H9 (cell line): Measurements from ENCODE around the gene GSAP. TPM values are rescaled to one million over a fixed set of nuclear protein-coding genes. Genes with fewer than 3 reads are reported as not detected.

ENCODE experiments used
- DNase-seq: peaks from one replicate; pipeline ENCODE4 v3.0.0-alpha.2; 2017
- H2AFZ ChIP-seq: one replicate; pipeline ENCODE4 v1.6.1; 2013; ENCODE audit warnings: mild to moderate bottlenecking, low read length, control low read depth, moderate library complexity
- H2AK5ac ChIP-seq: 2 replicates; pipeline ENCODE4 v1.6.1; 2013; ENCODE audit warnings: low read length, control low read depth, mixed read lengths; ENCODE audit not compliant: insufficient read length
- H2BK120ac ChIP-seq: one replicate; pipeline ENCODE4 v1.6.1; 2013; ENCODE audit warnings: low read depth, mild to moderate bottlenecking, low read length, control low read depth, inconsistent platforms; ENCODE audit not compliant: poor library complexity, severe bottlenecking
- H2BK12ac ChIP-seq: 2 replicates; pipeline ENCODE4 v1.6.1; 2013; ENCODE audit warnings: low read length, control low read depth, mixed read lengths, low read depth; ENCODE audit not compliant: insufficient read length
- H2BK15ac ChIP-seq: 2 replicates; pipeline ENCODE4 v1.6.1; 2013; ENCODE audit warnings: low read depth, low read length, control low read depth
- H2BK20ac ChIP-seq: one replicate; pipeline ENCODE4 v1.6.1; 2013; ENCODE audit warnings: low read depth, mild to moderate bottlenecking, low read length, control low read depth, inconsistent platforms; ENCODE audit not compliant: poor library complexity, severe bottlenecking
- H2BK5ac ChIP-seq: 2 replicates; pipeline ENCODE4 v1.6.1; 2013; ENCODE audit warnings: low read length, control low read depth, mixed read lengths; ENCODE audit not compliant: insufficient read length
- H3K14ac ChIP-seq: 2 replicates; pipeline ENCODE4 v1.6.1; 2013; ENCODE audit warnings: low read length, control low read depth; ENCODE audit not compliant: insufficient read depth
- H3K18ac ChIP-seq: 2 replicates; pipeline ENCODE4 v1.6.1; 2013; ENCODE audit warnings: low read depth, mild to moderate bottlenecking, mixed read lengths, low read length, control low read depth; ENCODE audit not compliant: insufficient read length
- H3K23ac ChIP-seq: 2 replicates; pipeline ENCODE4 v1.6.1; 2013; ENCODE audit warnings: low read length, control low read depth, mixed read lengths, low read depth; ENCODE audit not compliant: insufficient read length
- H3K23me2 ChIP-seq: 2 replicates; pipeline ENCODE4 v1.6.1; 2013; ENCODE audit warnings: low read depth, mild to moderate bottlenecking, mixed read lengths, low read length, control low read depth; ENCODE audit not compliant: insufficient read length, poor library complexity, severe bottlenecking
- H3K27ac ChIP-seq: 2 replicates; pipeline ENCODE4 v1.5.1; 2013; ENCODE audit warnings: low read length, control low read depth, mixed read lengths, low read depth; ENCODE audit not compliant: insufficient read length
- H3K27me3 ChIP-seq: 2 replicates; pipeline ENCODE4 v1.6.1; 2013; ENCODE audit warnings: low read length, control low read depth, inconsistent platforms; ENCODE audit not compliant: insufficient read depth
- H3K4ac ChIP-seq: 2 replicates; pipeline ENCODE4 v1.6.1; 2013; ENCODE audit warnings: low read depth, mild to moderate bottlenecking, control low read depth, inconsistent platforms, low read length, moderate library complexity
- H3K4me1 ChIP-seq: 2 replicates; pipeline ENCODE4 v1.6.1; 2013; ENCODE audit warnings: low read length, control low read depth, inconsistent platforms; ENCODE audit not compliant: insufficient read depth
- H3K4me2 ChIP-seq: 2 replicates; pipeline ENCODE4 v1.6.1; 2013; ENCODE audit warnings: low read length, control low read depth, mixed read lengths; ENCODE audit not compliant: insufficient read length, insufficient read depth
- H3K56ac ChIP-seq: 2 replicates; pipeline ENCODE4 v1.6.1; 2013; ENCODE audit warnings: low read depth, mild to moderate bottlenecking, mixed read lengths, low read length, control low read depth; ENCODE audit not compliant: insufficient read length
- H3K79me1 ChIP-seq: 2 replicates; pipeline ENCODE4 v1.6.1; 2013; ENCODE audit warnings: low read depth, mild to moderate bottlenecking, moderate library complexity, low read length, control low read depth, inconsistent platforms; ENCODE audit not compliant: insufficient read depth, poor library complexity, severe bottlenecking
- H3K79me2 ChIP-seq: 2 replicates; pipeline ENCODE4 v1.6.1; 2013; ENCODE audit warnings: low read length, control low read depth, inconsistent platforms; ENCODE audit not compliant: insufficient read depth
- H3K9ac ChIP-seq: 2 replicates; pipeline ENCODE4 v1.6.1; 2013; ENCODE audit warnings: low read length, control low read depth, mixed read lengths; ENCODE audit not compliant: insufficient read length; ENCODE audit errors: extremely low read depth
- H3K9me3 ChIP-seq: one replicate; pipeline ENCODE4 v1.6.1; 2013; ENCODE audit warnings: low read depth, low read length, inconsistent platforms; ENCODE audit not compliant: control insufficient read depth
- H3T11ph ChIP-seq: one replicate; pipeline ENCODE4 v1.6.1; 2013; ENCODE audit warnings: mild to moderate bottlenecking, low read length, control low read depth, inconsistent platforms
- H4K20me1 ChIP-seq: one replicate; pipeline ENCODE4 v1.6.1; 2013; ENCODE audit not compliant: control insufficient read depth, insufficient read length, insufficient read depth
- H4K5ac ChIP-seq: 2 replicates; pipeline ENCODE4 v1.6.1; 2013; ENCODE audit warnings: low read depth, mild to moderate bottlenecking, mixed read lengths, low read length, control low read depth; ENCODE audit not compliant: insufficient read length
- H4K8ac ChIP-seq: replicated peaks from 2 replicates; pipeline ENCODE4 v1.6.1; 2013; ENCODE audit warnings: low read length, control low read depth, mixed read lengths, low read depth; ENCODE audit not compliant: insufficient read length
- H4K91ac ChIP-seq: 2 replicates; pipeline ENCODE4 v1.6.1; 2013; ENCODE audit warnings: low read depth, mild to moderate bottlenecking, moderate library complexity, mixed read lengths, low read length, control low read depth; ENCODE audit not compliant: insufficient read length
- H3K27ac Mint-ChIP-seq, 3 experiments: 2 replicates in 2 of 3; 3 replicates in 1 of 3; pipeline ENCODE4 v1.8.0; 2020 to 2021; ENCODE audit warnings: mixed read lengths in 3 of 3, mild to moderate bottlenecking in 1 of 3, moderate library complexity in 1 of 3
- H3K27me3 Mint-ChIP-seq: 2 replicates; pipeline ENCODE4 v1.8.0; 2021; ENCODE audit warnings: low read depth, mild to moderate bottlenecking, moderate library complexity, mixed read lengths
- H3K36me3 Mint-ChIP-seq, 3 experiments: 2 replicates in 2 of 3; 3 replicates in 1 of 3; pipeline ENCODE4 v1.8.0; 2020 to 2021; ENCODE audit warnings: low read depth in 3 of 3, mixed read lengths in 3 of 3; ENCODE audit not compliant: insufficient read depth in 1 of 3
- H3K4me1 Mint-ChIP-seq, 2 experiments: 2 replicates each; pipeline ENCODE4 v1.8.0; 2020; ENCODE audit warnings: mixed read lengths in 2 of 2
- H3K4me3 Mint-ChIP-seq, 2 experiments: 2 replicates in 1 of 2; 3 replicates in 1 of 2; pipeline ENCODE4 v1.8.0; 2020 to 2021; ENCODE audit warnings: mild to moderate bottlenecking in 2 of 2, mixed read lengths in 2 of 2, moderate library complexity in 1 of 2
- H3K9me3 Mint-ChIP-seq, 2 experiments: 2 replicates in 1 of 2; 3 replicates in 1 of 2; pipeline ENCODE4 v1.8.0; 2020; ENCODE audit warnings: mild to moderate bottlenecking in 2 of 2, mixed read lengths in 2 of 2, moderate library complexity in 1 of 2
- CTCF ChIP-seq: fragments of 200-600 bp; sonication (generic); conservative IDR thresholded peaks from 3 replicates; pipeline ENCODE4 v1.8.0; 2021; ENCODE audit warnings: antibody characterized with exemption, mild to moderate bottlenecking
- WGBS: extraction: QIAGEN DNeasy Blood & Tissue Kit; methylation state at CpG from one replicate; pipeline ENCODE4 v1.1.7; 2013; ENCODE audit warnings: missing lambda C conversion rate, low lambda C conversion rate, mixed read lengths; ENCODE audit not compliant: insufficient read length; ENCODE audit errors: extremely low coverage; 5-methylcytosine and 5-hydroxymethylcytosine counted together
- total RNA-seq: library from RNA; stranded (reverse); gene quantifications from 2 replicates; pipeline ENCODE4 v1.2.1, GENCODE V29; 2021

GSAP gene
- total RNA-seq, 1 experiment from 2014 or later, result 1.9 TPM

GRCh38 chr7:77438131-77438530, 22.0 kb upstream of the GSAP start:
- no peak overlapping the region for H2BK12ac ChIP-seq
- no peak overlapping the region for H3K4ac ChIP-seq
- H4K20me1 ChIP-seq, result no peaks in the 10 kb centered on the region
- H3K4me1 ChIP-seq, result no peaks in the 10 kb centered on the region
- no peak overlapping the region for H3K4me2 ChIP-seq
- H3K56ac ChIP-seq, result no peak overlapping the region
- no CpG with 5 or more reads among the region's 1 CpG for WGBS
- H3K9ac ChIP-seq, result no peak overlapping the region
- H2AFZ ChIP-seq, result no peak overlapping the region
- Mint-ChIP-seq H3K27me3 (no peaks in the 10 kb centered on the region), H3K36me3 (no peaks in the 10 kb centered on the region), H3K27ac (no peak overlapping the region), H3K4me1 (peaks cover 4% of the 10 kb centered on the region in 2 experiments; a peak in 2 of 4 replicates), H3K4me3 (no peak overlapping the region), H3K9me3 (no peaks in the 10 kb centered on the region)
- H3K23ac ChIP-seq, result no peak overlapping the region
- H3K23me2 ChIP-seq, result no peaks in the 10 kb centered on the region
- no peaks in the 10 kb centered on the region for H3K79me2 ChIP-seq
- H3K79me1 ChIP-seq, result no peaks in the 10 kb centered on the region
- no peak overlapping the region for H2BK5ac ChIP-seq
- no peak overlapping the region for H2BK15ac ChIP-seq
- no peak overlapping the region for H2BK20ac ChIP-seq
- H2BK120ac ChIP-seq, result no peak overlapping the region
- no peak overlapping the region for H3T11ph ChIP-seq
- H4K5ac ChIP-seq, result no peak overlapping the region
- H4K91ac ChIP-seq, result no peak overlapping the region
- no peak overlapping the region for H3K27ac ChIP-seq
- H3K14ac ChIP-seq, result no peak overlapping the region
- DNase-seq, result no peak
- no peak overlapping the region for H3K18ac ChIP-seq
- no peaks in the 10 kb centered on the region for H3K9me3 ChIP-seq
- no peak overlapping the region for H2AK5ac ChIP-seq
- H4K8ac ChIP-seq, result no peak overlapping the region
- H3K27me3 ChIP-seq, result no peaks in the 10 kb centered on the region
- TF ChIP-seq CTCF, result no peak
